ENCODE data around the gene SLC35F4.
"Not testable (repeated sequence)": the region's sequence is repeated elsewhere in the genome, so short reads cannot be mapped to it uniquely, and the experiment has no call there.

SLC35F4 gene

GRCh38 chr14:57809808-57810207, 56.1 kb downstream of the SLC35F4 start:
- no peak for DNase-seq

DNA sequence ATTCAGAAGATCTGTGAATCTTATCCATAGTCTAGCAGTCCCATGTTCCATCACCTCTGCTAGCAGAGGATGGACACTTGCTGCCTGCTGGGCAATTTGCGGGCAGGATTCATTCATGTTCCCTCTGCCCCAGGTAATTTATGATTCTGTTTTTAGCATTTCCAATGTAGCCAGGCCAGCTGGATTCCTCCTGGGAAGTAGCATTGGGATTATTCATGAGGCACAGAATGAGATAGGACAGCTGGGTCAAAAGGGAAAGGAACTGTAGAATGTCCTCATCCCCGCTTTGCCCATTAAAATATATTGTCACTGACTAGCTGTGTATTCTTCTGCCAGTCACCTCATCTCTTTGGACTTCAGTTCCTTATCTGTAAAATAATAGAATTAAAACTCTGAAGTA, 68.7 kb downstream of the SLC35F4 start:
- no peak for DNase-seq

DNA sequence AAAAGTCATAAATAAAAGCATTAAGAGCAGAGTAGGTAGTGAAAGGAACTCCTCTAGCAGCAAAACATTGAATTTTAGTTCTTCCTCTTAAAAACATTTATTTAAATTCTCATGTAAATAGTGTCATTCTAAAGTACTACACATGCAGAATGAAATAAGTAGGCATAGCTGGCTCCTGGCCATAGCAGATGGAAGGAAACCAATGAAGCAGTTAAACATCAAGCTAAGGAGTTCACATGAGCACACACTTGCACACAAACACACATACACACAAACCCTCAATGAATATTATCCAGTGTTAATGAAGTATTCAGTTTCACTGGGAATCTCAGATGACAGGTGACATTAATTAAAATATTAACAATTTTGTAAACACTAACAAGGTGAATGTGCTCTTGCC, 69.3 kb downstream of the SLC35F4 start:
- DNase-seq: no peak

DNA sequence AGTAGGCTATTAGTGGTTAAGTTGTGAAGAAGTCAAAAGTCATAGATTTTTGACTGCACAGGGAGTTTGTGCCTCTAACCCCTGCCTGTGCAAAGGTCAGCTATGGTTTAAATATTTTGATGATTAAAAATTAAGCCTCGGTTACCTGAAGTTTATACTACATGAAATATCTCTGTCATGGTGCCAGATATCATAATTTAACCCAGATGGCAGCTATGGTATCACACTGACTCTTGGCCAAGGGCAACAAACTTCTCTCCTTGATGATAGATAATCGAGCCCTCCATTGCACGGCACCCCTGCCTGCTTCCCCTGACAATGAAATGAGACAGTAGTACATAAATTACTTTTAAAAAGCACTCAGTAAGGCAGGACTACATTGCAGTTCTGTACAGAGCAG, 80.8 kb downstream of the SLC35F4 start:
- DNase-seq: no peak

DNA sequence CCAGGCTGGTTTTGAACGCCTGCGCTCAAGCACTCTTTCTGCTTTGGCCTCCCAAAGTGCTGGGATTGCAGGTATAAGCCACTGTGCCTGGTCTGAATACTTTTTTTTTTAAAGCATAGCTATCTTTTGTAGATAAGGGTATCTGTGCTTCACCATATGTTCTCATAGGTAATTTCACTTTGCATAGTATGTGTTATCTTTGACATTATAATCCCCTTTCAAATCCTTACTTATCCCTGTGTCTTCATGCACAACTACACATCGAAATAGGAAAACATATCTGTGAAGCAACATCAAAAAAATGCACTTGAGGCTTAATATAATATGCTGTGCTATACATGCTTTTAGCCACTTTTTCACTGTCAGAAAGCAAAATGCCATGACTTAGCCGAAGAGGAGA, 94.1 kb downstream of the SLC35F4 start:
- no peak for DNase-seq

DNA sequence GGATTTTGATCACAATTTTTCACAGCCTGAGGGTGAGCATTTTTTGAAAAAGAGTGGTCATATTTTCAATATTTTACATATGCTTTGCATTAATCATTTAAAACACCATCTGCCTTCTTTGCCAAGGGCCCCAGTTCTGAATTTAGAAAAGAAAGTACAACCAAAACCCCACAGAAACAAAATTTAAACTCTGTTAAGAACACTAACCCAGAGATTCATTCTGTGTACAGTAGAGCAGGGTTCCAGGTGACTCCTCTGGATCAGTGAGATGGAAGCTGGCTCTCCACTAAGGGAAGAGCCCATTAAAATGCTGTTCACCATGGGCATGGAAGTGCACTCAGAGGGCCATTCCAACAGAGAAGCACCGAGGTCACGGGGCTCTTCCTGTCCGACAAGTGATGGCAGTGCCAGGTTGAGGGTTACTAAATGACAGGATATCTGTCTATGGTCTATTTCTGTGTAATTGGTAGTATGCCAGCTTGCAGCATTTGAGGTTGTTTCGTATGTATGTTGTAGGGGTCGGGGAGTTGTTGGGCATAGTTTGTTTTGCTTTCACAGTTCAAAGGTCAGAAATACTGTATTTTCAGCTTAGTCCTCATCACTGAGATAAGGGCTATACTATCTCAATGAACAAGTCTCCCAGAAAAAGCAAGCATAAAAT, 95.9 kb downstream of the SLC35F4 start:
- no peak for DNase-seq

DNA sequence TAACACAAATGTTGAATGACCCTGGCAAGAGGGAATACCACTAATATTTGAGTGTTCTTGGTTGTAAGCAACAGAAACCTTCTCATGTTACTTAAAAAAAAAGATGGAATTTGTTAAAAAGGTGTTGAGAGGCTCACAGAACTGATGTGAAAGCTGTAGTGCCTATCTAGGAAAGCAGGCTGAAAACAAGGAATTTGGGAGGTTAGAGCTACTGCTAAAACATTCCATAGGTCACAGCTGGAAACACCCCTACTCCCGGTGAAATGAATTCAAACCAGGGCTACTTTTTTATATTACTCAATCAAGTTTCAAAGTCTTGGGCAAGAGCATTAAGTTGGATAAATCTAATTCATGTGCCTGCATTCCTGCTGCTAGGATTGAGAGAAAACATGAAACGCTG, 104.1 kb downstream of the SLC35F4 start:
- no peak for DNase-seq

GRCh38 chr14:57760896-57761295, 105.0 kb downstream of the SLC35F4 start:
- DNase-seq: no peak

DNA sequence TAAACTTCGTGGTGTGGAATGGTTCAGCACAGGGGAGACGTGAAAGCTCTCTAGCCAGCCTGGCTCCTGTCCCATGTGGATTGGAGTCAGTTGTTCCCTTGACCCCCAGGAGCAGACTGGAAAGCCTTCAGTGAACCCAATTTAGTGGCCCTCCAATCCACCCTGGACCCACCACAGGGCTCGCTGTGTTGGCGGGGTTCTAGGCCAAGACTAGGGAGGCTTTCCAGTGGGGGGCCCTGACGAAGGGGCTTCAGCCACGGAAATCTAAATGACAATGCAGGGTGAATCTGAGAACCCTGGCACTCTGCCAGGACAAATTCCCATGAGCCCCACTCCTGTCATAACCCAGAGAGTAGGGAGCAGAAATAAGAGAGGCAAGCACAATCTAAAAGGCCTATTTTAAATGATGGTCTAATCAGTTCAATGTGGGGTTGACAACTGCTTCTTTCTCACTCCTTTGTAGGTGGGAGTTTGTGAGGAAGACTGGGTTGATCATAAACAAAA, 110.8 kb downstream of the SLC35F4 start:
- no peak for DNase-seq

GRCh38 chr14:57754527-57754926, 111.4 kb downstream of the SLC35F4 start:
- no peak for DNase-seq

DNA sequence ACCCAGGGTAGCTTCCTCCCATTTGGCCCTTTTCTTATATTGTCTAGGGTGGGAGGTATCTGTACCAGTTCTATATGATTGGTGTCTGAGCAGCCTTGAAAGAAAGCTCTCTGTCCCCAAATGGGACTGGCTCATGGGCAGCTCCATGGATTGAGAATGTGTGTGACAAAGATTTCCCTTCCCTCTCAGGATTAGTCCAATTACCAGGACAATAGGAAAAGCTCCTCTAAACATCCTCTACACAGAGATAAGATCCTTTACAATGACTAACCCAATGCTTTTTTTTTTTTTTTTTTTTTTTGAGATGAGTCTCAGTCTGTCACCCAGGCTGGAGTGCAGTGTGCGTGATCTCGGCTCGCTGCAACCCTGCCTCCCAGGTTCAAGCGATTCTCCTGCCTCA, 112.1 kb downstream of the SLC35F4 start:
- no peak for DNase-seq

DNA sequence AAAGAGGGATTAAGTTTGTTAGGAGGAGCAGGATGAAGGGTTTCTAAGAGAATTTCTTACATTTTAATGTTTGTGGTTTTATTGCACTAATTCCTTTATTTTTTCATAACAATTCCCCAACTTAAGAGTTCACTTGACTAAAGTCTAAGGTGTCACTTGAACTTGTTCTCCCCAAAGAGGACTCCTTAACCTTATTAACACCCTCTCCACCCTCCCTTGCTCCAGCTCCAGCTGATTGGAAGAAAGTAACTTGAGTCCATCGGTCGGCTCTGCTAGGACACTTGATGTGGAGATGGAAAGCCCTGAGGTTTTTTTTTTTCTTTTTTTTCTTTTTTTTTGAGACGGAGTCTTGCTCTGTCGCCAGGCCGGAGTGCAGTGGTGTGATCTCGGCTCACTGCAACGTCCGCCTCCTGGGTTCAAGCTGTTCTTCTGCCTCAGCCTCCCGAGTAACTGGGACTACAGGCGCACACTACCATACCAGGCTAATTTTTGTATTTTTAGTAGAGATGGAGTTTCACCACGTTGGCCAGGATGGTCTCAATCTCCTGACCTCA, 113.7 kb downstream of the SLC35F4 start:
- DNase-seq: not testable (repeated sequence)

DNA sequence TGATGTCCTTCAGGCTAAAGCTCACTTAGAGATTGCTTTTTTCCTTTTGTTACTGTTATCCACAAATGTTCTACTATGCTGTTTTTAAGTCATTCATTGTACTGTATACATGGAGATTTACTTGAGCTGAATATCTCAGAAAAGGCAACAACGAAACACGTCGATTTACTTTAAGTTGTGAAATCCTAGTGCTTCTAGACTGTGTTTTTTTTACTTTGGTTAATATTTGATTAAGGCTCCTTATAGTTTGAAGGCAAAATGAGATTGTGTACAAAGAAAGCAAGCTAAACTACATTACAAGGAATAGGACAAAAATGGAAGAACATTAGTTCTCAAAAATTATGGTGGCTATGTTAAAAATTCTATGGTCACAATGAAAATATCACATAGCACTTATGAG, 114.5 kb downstream of the SLC35F4 start:
- DNase-seq: no peak

- no peak for DNase-seq
These were observed 116.6 kb downstream of the SLC35F4 start for GRCh38 chr14:57749267-57749666.

DNA sequence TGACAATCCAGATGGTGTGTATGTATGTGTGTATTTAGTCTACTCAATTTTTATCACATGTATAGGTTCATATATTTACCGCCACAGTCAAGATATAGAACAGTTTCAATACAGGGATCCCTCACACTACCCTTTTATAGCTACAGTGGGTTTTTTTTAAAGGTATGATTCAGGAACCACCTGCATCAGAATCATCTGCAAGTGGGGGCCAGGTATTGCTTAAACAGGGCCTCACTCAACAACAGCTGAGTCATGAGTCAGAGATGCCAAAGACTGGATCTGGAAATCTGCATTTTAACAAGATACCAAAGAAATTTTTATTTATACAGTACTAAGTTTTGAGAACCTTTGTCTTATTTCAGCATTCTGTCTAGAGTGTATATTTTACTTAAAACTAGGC, 117.6 kb downstream of the SLC35F4 start:
- peak in 5 of 56 donors; percentile 2 to 14 (median 7) for DNase-seq

DNA sequence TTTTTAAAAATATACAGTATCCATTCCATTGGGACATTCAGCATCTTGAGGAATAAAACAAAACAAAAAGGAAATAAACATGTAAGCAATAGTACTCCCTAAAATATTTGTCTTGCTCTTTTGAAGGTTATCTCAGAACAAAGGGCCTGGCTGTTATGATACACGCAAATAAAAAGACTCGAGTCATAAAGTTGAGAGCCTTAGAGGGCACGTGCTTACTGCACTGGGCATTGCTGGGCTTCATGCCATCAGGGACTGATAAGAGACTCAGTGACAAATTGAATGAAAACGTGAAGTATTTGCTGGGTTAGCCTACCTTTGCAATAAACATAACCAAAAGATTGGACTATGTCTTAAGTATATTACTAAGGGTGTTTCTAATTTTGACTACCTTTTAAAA, 118.9 kb downstream of the SLC35F4 start:
- DNase-seq: no peak

GRCh38 chr14:57746563-57746962, 119.3 kb downstream of the SLC35F4 start:
- DNase-seq: no peak

DNA sequence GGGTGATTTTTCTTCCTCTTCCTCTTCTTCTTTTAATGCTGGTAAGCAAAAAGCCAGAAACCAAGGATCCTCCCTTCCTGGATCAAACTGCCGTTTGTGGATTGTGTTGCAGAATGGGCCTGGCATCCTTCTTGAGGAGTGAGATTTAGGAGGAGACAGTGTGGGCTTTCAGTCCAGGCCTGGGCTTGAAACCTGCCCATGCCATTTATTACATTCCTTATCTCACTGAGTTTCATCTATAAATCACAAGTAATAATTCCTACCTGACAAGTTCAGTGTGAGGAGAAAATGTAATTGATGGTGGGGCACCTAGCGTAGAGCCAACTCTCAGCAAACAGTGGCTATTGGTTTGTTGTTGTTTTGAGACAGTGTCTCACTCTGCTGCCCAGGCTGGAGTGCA, 126.4 kb downstream of the SLC35F4 start:
- DNase-seq: no peak

- DNase-seq: no peak
These were observed 128.3 kb downstream of the SLC35F4 start for GRCh38 chr14:57737598-57737997.

GRCh38 chr14:57736391-57736790, 129.5 kb downstream of the SLC35F4 start:
- no peak for DNase-seq

- DNase-seq: no peak
These were observed 130.6 kb downstream of the SLC35F4 start for GRCh38 chr14:57735276-57735675.

DNA sequence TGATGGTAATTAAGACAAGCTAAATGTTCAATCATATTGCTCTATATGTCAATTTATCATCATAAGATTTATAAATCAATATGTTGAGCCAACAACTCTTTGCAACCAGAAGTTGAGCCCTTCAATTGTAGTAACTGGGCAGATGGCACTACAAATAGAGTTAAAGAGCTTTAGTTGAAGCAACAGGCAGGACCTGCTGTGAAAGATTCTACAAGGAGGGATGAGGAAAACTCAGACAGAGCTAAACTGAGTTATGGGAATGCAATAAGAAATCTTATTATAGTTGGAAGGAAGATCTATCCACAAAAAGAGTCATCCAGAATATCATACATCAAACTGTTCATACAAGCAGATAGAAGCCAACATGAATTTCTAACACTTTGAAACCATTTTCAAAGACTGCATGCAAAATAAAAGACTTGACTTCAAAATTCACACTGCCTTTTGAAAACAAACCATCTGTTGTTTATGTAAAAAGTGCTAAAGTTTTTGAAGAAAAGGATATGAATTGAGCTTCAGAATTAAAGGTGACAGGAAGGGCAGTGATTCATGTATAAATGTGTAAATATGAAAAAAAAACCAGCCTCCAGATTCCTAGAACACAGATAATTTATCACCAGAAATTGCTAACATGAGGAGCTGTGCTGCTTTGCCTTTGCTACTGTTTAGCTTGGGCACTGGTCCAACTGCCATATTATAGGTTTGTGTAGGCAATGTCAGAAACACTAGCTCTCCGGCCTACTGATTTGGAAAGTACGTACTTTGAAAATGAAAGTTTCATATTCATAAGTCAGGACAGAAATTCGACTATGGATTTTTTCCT, 133.2 kb downstream of the SLC35F4 start:
- DNase-seq: no peak
